22Rv1 (cell line): ENCODE data around the gene POLN.

Experiments used
- H3K27ac ChIP-seq: fragments of 450-650 bp; 2 replicates; pipeline ENCODE4 v1.5.1; 2017
- CTCF ChIP-seq: fragments of 450-650 bp; IDR thresholded peaks from 2 replicates; pipeline ENCODE4 v1.5.1; 2017; ENCODE audit warnings: mild to moderate bottlenecking
- ZFX ChIP-seq: fragments of 450-650 bp; IDR thresholded peaks from 2 replicates; pipeline ENCODE4 v1.6.1; 2017; ENCODE audit warnings: antibody characterized with exemption, borderline replicate concordance

The POLN gene

GRCh38 chr4:2126309-2127043 is 115.4 kb downstream of the POLN start:
- H3K27ac ChIP-seq: no peak overlapping the region
- TF ChIP-seq ZFX: no peak
- TF ChIP-seq CTCF: no peak

GRCh38 chr4:2125831-2126230 is 116.1 kb downstream of the POLN start:
- no peak overlapping the region for H3K27ac ChIP-seq
- no peak for TF ChIP-seq CTCF
- no peak for TF ChIP-seq ZFX

GRCh38 chr4:2125023-2125422 is 116.9 kb downstream of the POLN start:
- H3K27ac ChIP-seq: no peak overlapping the region
- no peak for TF ChIP-seq CTCF
- TF ChIP-seq ZFX: no peak

GRCh38 chr4:2116687-2117400 is 125.1 kb downstream of the POLN start:
- TF ChIP-seq ZFX (no peak), CTCF (no peak)
- H3K27ac ChIP-seq: no peak overlapping the region

GRCh38 chr4:2105559-2105958 is 136.4 kb downstream of the POLN start:
- no peak for TF ChIP-seq CTCF
- TF ChIP-seq ZFX: no peak
- H3K27ac ChIP-seq: no peak overlapping the region

- no peak overlapping the region for H3K27ac ChIP-seq
- no peak for TF ChIP-seq CTCF
- TF ChIP-seq ZFX: no peak
These were observed 137.2 kb downstream of the POLN start for GRCh38 chr4:2104556-2105345.
